Kidney tubule cell (primary cell): ENCODE data around the gene SYNDIG1.
A peak's percentile ranks its signal among the peaks of the same experiment; 100 is the strongest.

Source experiments
- DNase-seq: peaks from one replicate; pipeline ENCODE4 v3.0.0-alpha.2; 2018; ENCODE audit warnings: low spot score

The SYNDIG1 gene

DNA sequence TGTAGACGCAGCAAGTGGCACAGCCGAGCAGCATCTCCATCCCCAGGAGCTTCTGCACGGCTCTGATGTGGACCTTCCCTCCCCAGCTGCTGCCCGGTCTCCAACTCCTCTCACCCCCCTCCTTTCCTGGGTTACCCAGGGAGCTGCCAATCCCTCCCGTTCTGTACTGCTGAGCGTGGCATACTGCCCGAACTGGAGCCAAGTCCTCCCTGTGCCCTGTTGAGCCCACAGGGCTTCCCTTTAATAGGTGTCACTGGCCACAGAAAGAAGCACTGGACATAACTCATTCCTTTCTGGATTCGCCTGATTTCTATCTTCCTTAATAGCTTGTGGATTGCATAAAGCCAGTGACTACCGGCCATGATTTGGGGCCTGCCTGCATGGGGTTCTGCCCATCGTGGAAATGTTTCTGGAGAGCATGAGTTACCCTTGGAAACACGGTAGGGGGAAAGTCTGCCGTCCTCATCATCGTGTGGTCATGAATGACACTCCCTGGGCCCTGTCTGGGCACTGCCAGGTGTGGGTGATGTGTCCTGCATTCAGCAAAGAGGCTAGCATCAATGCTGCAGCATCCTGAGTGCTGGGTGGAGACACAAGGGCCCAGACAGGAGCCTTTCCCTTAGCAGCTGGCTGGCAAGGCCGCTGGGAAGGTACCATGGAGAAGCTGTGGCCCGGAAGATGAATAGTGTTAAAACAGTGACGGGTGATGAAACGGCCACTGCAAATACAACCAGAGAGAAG lies 189.7 kb downstream of the SYNDIG1 start:
- no peak for DNase-seq

- DNase-seq, result no peak
These were observed 190.4 kb downstream of the SYNDIG1 start for GRCh38 chr20:24659835-24660234.

GRCh38 chr20:24660651-24661050 lies 191.2 kb downstream of the SYNDIG1 start:
- no peak for DNase-seq

- DNase-seq, result no peak
These were observed 191.8 kb downstream of the SYNDIG1 start for GRCh38 chr20:24661255-24661654.

GRCh38 chr20:24662322-24662721 lies 192.9 kb downstream of the SYNDIG1 start:
- no peak for DNase-seq

- DNase-seq, result no peak
These were observed 193.4 kb downstream of the SYNDIG1 start for GRCh38 chr20:24662752-24663365.

DNA sequence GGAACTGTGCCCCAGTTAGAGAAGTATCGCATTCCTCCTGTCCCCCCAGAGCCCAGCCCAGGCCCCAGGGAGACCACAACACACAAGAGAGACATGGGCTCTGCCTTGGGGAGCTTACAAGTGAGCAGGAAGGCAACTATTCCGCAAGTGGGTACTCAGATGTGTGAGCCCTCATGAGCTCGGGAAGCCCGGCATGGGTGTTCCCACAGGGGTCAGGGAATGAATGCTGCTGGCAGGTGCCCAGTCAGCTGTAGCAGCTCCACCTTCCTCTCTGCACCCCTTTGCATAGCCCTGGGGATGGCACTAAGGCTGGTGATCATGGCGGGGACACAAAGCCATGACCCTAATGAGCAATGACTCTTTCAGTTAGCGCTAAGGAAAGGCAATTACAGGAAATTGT lies 194.1 kb downstream of the SYNDIG1 start:
- no peak for DNase-seq

GRCh38 chr20:24664266-24664986 lies 195.0 kb downstream of the SYNDIG1 start:
- DNase-seq, result no peak

- no peak for DNase-seq
These were observed 195.8 kb downstream of the SYNDIG1 start for GRCh38 chr20:24665196-24665595.

- no peak for DNase-seq
These were observed 196.3 kb downstream of the SYNDIG1 start for GRCh38 chr20:24665741-24666191.

- no peak for DNase-seq
These were observed 198.4 kb downstream of the SYNDIG1 start for GRCh38 chr20:24667689-24668383.

GRCh38 chr20:24668384-24668702 lies 198.9 kb downstream of the SYNDIG1 start:
- DNase-seq, result no peak

GRCh38 chr20:24668791-24669190 lies 199.4 kb downstream of the SYNDIG1 start:
- peak; percentile 11 for DNase-seq

- DNase-seq, result no peak
These were observed 200.3 kb downstream of the SYNDIG1 start for GRCh38 chr20:24669701-24670100.

DNA sequence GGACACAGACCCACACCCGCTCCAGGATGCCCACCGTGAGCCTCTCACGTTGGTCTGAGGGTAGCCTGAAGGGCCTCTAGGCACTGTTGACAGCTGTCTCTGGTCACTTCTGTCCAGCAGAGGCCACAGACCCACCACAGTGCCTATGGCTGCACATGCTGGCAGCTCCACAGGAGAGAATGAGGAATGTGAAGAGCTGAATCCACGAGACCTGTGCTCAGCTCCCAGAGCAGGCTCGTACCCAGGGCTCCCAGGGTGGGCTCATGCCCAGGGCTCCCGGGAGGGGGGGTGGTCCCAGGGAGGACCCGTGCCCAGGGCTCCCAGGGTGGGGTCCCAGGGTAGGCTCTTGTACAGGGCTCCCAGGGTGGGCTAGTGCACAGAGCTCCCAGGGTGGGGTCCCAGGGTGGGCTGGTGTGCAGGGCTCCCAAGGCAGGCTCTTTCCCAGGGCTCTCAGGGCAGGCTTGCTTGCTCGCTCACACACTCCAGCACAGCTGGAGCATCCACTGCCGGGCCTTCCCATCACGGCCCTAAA lies 201.0 kb downstream of the SYNDIG1 start:
- DNase-seq, result no peak

GRCh38 chr20:24670981-24671380 lies 201.6 kb downstream of the SYNDIG1 start:
- DNase-seq, result no peak

GRCh38 chr20:24672181-24672880 lies 202.9 kb downstream of the SYNDIG1 start:
- no peak for DNase-seq

DNA sequence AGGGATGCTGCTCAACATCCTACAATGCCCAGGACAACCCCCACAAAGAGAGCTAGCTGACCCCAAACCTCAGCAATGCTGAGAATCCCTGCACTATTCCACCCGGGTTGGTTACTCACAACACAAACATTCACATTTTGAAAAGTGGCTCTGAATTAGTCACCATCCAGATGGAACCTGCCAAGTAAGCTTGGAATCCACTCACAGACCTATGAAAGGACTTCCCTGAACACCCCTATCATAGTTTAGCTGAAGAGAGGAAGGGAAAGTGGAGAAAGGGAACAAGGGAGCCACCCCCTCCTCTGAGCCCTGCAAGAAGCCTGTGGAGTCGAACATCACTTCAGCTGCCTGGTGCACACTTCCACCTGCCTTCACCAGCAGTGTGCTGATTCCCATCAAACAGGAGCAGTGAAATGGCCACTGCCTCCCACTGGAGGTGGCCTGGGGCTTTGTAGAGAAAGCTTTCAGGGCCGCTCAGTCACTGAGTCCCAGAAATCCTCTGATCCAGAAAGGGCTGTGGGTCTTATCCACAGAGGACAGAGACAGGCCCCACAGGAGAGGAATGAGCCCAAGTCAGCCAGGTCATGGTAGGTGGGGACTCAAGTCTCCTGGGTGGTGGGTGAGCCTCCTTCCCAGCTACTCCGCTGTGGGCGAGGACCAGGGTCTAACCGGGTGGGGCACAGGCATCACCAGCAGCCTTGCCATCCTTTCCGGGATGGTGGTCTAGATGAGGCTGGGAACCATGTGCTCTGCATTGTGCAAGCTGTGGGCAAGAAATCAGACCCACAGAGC lies 203.7 kb downstream of the SYNDIG1 start:
- DNase-seq, result peak; percentile 96

DNA sequence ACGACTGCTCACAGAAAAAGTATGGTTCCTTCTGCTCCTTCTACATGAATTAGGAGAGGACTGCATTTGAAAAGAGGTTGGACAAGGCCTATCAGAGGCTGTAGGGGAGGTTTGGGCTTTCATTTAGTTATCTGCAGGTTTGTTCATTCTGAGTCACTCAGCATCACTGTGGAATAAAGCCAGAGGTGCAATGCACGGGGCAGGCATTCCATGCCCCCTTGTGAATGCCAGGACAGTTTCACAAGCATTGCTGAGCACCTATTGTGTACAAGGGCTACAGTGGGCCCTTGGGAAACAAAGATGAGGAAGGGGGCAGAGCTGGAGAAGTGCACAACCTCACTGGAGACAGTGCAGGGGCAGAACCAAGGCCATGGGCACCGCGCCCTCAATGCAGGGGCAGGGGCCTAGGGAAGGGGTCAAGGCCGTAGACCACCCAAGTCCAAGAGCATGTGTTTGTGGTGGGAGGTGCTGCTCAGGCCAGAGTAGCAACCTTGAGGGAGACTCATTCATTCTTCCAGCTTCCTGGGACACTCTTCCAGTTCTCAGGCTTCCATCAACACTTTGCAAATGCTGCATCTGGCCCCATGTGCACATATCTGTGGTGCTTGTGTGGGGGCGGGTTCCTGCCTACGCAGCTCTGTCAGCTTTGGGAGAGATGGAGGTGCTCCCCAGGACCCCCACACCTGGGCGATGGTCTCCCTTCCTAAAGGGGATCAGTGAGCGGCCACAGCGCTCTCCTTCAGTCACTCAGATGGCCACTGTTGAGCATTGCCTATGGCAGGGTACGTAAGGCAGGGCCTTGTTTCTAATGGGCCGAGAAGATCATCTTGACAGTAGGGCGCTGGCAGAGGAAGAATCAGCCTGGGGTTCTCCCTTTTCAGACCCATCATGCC lies 204.5 kb downstream of the SYNDIG1 start:
- DNase-seq, result peak; percentile 74
